H9 (cell line): Measurements from ENCODE around the gene FBXL7. TPM values are rescaled to one million over a fixed set of nuclear protein-coding genes. Genes with fewer than 3 reads are reported as not detected.

Experiments used
- DNase-seq: peaks from one replicate; pipeline ENCODE4 v3.0.0-alpha.2; 2017
- H2AFZ ChIP-seq: one replicate; pipeline ENCODE4 v1.6.1; 2013; ENCODE audit warnings: mild to moderate bottlenecking, low read length, control low read depth, moderate library complexity
- H2AK5ac ChIP-seq: 2 replicates; pipeline ENCODE4 v1.6.1; 2013; ENCODE audit warnings: low read length, control low read depth, mixed read lengths; ENCODE audit not compliant: insufficient read length
- H2BK120ac ChIP-seq: one replicate; pipeline ENCODE4 v1.6.1; 2013; ENCODE audit warnings: low read depth, mild to moderate bottlenecking, low read length, control low read depth, inconsistent platforms; ENCODE audit not compliant: poor library complexity, severe bottlenecking
- H2BK12ac ChIP-seq: 2 replicates; pipeline ENCODE4 v1.6.1; 2013; ENCODE audit warnings: low read length, control low read depth, mixed read lengths, low read depth; ENCODE audit not compliant: insufficient read length
- H2BK15ac ChIP-seq: 2 replicates; pipeline ENCODE4 v1.6.1; 2013; ENCODE audit warnings: low read depth, low read length, control low read depth
- H2BK20ac ChIP-seq: one replicate; pipeline ENCODE4 v1.6.1; 2013; ENCODE audit warnings: low read depth, mild to moderate bottlenecking, low read length, control low read depth, inconsistent platforms; ENCODE audit not compliant: poor library complexity, severe bottlenecking
- H2BK5ac ChIP-seq: 2 replicates; pipeline ENCODE4 v1.6.1; 2013; ENCODE audit warnings: low read length, control low read depth, mixed read lengths; ENCODE audit not compliant: insufficient read length
- H3K14ac ChIP-seq: 2 replicates; pipeline ENCODE4 v1.6.1; 2013; ENCODE audit warnings: low read length, control low read depth; ENCODE audit not compliant: insufficient read depth
- H3K18ac ChIP-seq: 2 replicates; pipeline ENCODE4 v1.6.1; 2013; ENCODE audit warnings: low read depth, mild to moderate bottlenecking, mixed read lengths, low read length, control low read depth; ENCODE audit not compliant: insufficient read length
- H3K23ac ChIP-seq: 2 replicates; pipeline ENCODE4 v1.6.1; 2013; ENCODE audit warnings: low read length, control low read depth, mixed read lengths, low read depth; ENCODE audit not compliant: insufficient read length
- H3K23me2 ChIP-seq: 2 replicates; pipeline ENCODE4 v1.6.1; 2013; ENCODE audit warnings: low read depth, mild to moderate bottlenecking, mixed read lengths, low read length, control low read depth; ENCODE audit not compliant: insufficient read length, poor library complexity, severe bottlenecking
- H3K27ac ChIP-seq: 2 replicates; pipeline ENCODE4 v1.5.1; 2013; ENCODE audit warnings: low read length, control low read depth, mixed read lengths, low read depth; ENCODE audit not compliant: insufficient read length
- H3K27me3 ChIP-seq: 2 replicates; pipeline ENCODE4 v1.6.1; 2013; ENCODE audit warnings: low read length, control low read depth, inconsistent platforms; ENCODE audit not compliant: insufficient read depth
- H3K4ac ChIP-seq: 2 replicates; pipeline ENCODE4 v1.6.1; 2013; ENCODE audit warnings: low read depth, mild to moderate bottlenecking, control low read depth, inconsistent platforms, low read length, moderate library complexity
- H3K4me1 ChIP-seq: 2 replicates; pipeline ENCODE4 v1.6.1; 2013; ENCODE audit warnings: low read length, control low read depth, inconsistent platforms; ENCODE audit not compliant: insufficient read depth
- H3K4me2 ChIP-seq: 2 replicates; pipeline ENCODE4 v1.6.1; 2013; ENCODE audit warnings: low read length, control low read depth, mixed read lengths; ENCODE audit not compliant: insufficient read length, insufficient read depth
- H3K56ac ChIP-seq: 2 replicates; pipeline ENCODE4 v1.6.1; 2013; ENCODE audit warnings: low read depth, mild to moderate bottlenecking, mixed read lengths, low read length, control low read depth; ENCODE audit not compliant: insufficient read length
- H3K79me1 ChIP-seq: 2 replicates; pipeline ENCODE4 v1.6.1; 2013; ENCODE audit warnings: low read depth, mild to moderate bottlenecking, moderate library complexity, low read length, control low read depth, inconsistent platforms; ENCODE audit not compliant: insufficient read depth, poor library complexity, severe bottlenecking
- H3K79me2 ChIP-seq: 2 replicates; pipeline ENCODE4 v1.6.1; 2013; ENCODE audit warnings: low read length, control low read depth, inconsistent platforms; ENCODE audit not compliant: insufficient read depth
- H3K9ac ChIP-seq: 2 replicates; pipeline ENCODE4 v1.6.1; 2013; ENCODE audit warnings: low read length, control low read depth, mixed read lengths; ENCODE audit not compliant: insufficient read length; ENCODE audit errors: extremely low read depth
- H3K9me3 ChIP-seq: one replicate; pipeline ENCODE4 v1.6.1; 2013; ENCODE audit warnings: low read depth, low read length, inconsistent platforms; ENCODE audit not compliant: control insufficient read depth
- H3T11ph ChIP-seq: one replicate; pipeline ENCODE4 v1.6.1; 2013; ENCODE audit warnings: mild to moderate bottlenecking, low read length, control low read depth, inconsistent platforms
- H4K20me1 ChIP-seq: one replicate; pipeline ENCODE4 v1.6.1; 2013; ENCODE audit not compliant: control insufficient read depth, insufficient read length, insufficient read depth
- H4K5ac ChIP-seq: 2 replicates; pipeline ENCODE4 v1.6.1; 2013; ENCODE audit warnings: low read depth, mild to moderate bottlenecking, mixed read lengths, low read length, control low read depth; ENCODE audit not compliant: insufficient read length
- H4K8ac ChIP-seq: replicated peaks from 2 replicates; pipeline ENCODE4 v1.6.1; 2013; ENCODE audit warnings: low read length, control low read depth, mixed read lengths, low read depth; ENCODE audit not compliant: insufficient read length
- H4K91ac ChIP-seq: 2 replicates; pipeline ENCODE4 v1.6.1; 2013; ENCODE audit warnings: low read depth, mild to moderate bottlenecking, moderate library complexity, mixed read lengths, low read length, control low read depth; ENCODE audit not compliant: insufficient read length
- H3K27ac Mint-ChIP-seq, 3 experiments: 2 replicates in 2 of 3; 3 replicates in 1 of 3; pipeline ENCODE4 v1.8.0; 2020 to 2021; ENCODE audit warnings: mixed read lengths in 3 of 3, mild to moderate bottlenecking in 1 of 3, moderate library complexity in 1 of 3
- H3K27me3 Mint-ChIP-seq: 2 replicates; pipeline ENCODE4 v1.8.0; 2021; ENCODE audit warnings: low read depth, mild to moderate bottlenecking, moderate library complexity, mixed read lengths
- H3K36me3 Mint-ChIP-seq, 3 experiments: 2 replicates in 2 of 3; 3 replicates in 1 of 3; pipeline ENCODE4 v1.8.0; 2020 to 2021; ENCODE audit warnings: low read depth in 3 of 3, mixed read lengths in 3 of 3; ENCODE audit not compliant: insufficient read depth in 1 of 3
- H3K4me1 Mint-ChIP-seq, 2 experiments: 2 replicates each; pipeline ENCODE4 v1.8.0; 2020; ENCODE audit warnings: mixed read lengths in 2 of 2
- H3K4me3 Mint-ChIP-seq, 2 experiments: 2 replicates in 1 of 2; 3 replicates in 1 of 2; pipeline ENCODE4 v1.8.0; 2020 to 2021; ENCODE audit warnings: mild to moderate bottlenecking in 2 of 2, mixed read lengths in 2 of 2, moderate library complexity in 1 of 2
- H3K9me3 Mint-ChIP-seq, 2 experiments: 2 replicates in 1 of 2; 3 replicates in 1 of 2; pipeline ENCODE4 v1.8.0; 2020; ENCODE audit warnings: mild to moderate bottlenecking in 2 of 2, mixed read lengths in 2 of 2, moderate library complexity in 1 of 2
- CTCF ChIP-seq: fragments of 200-600 bp; sonication (generic); conservative IDR thresholded peaks from 3 replicates; pipeline ENCODE4 v1.8.0; 2021; ENCODE audit warnings: antibody characterized with exemption, mild to moderate bottlenecking
- WGBS: extraction: QIAGEN DNeasy Blood & Tissue Kit; methylation state at CpG from one replicate; pipeline ENCODE4 v1.1.7; 2013; ENCODE audit warnings: missing lambda C conversion rate, low lambda C conversion rate, mixed read lengths; ENCODE audit not compliant: insufficient read length; ENCODE audit errors: extremely low coverage; 5-methylcytosine and 5-hydroxymethylcytosine counted together
- total RNA-seq: library from RNA; stranded (reverse); gene quantifications from 2 replicates; pipeline ENCODE4 v1.2.1, GENCODE V29; 2021

The FBXL7 gene
- total RNA-seq, 1 experiment from 2014 or later, result 14.6 TPM

- no peak overlapping the region for H3K23ac ChIP-seq
- no peaks in the 10 kb centered on the region for H3K79me1 ChIP-seq
- no peak overlapping the region for H3K27ac Mint-ChIP-seq
- H3K4me2 ChIP-seq, result no peak overlapping the region
- no peak overlapping the region for H3K14ac ChIP-seq
- no peak overlapping the region for H2AFZ ChIP-seq
- peaks cover 4 to 24% of the 10 kb centered on the region in 2 experiments; a peak in 3 of 4 replicates for H3K4me1 Mint-ChIP-seq
- H3K4ac ChIP-seq, result no peak overlapping the region
- no peak overlapping the region for H4K5ac ChIP-seq
- no peak overlapping the region for H3K18ac ChIP-seq
- no peak overlapping the region for H2BK15ac ChIP-seq
- no peaks in the 10 kb centered on the region for H3K27me3 ChIP-seq
- no peak overlapping the region for H2BK5ac ChIP-seq
- no peak overlapping the region for H3K4me3 Mint-ChIP-seq
- H2BK20ac ChIP-seq, result no peak overlapping the region
- H4K20me1 ChIP-seq, result no peaks in the 10 kb centered on the region
- no CpG with 5 or more reads among the region's 5 CpGs for WGBS
- no peak for TF ChIP-seq CTCF
- no peak overlapping the region for H4K8ac ChIP-seq
- H3K27me3 Mint-ChIP-seq, result no peaks in the 10 kb centered on the region
- H3K9me3 ChIP-seq, result no peaks in the 10 kb centered on the region
- no peaks in the 10 kb centered on the region for H3K79me2 ChIP-seq
- no peak overlapping the region for H2BK120ac ChIP-seq
- no peaks in the 10 kb centered on the region for H3K4me1 ChIP-seq
- DNase-seq, result no peak
- no peaks in the 10 kb centered on the region for H3K23me2 ChIP-seq
- H4K91ac ChIP-seq, result no peak overlapping the region
- H3K9ac ChIP-seq, result no peak overlapping the region
- H3K27ac ChIP-seq, result no peak overlapping the region
- H2AK5ac ChIP-seq, result no peak overlapping the region
- no peaks in the 10 kb centered on the region for H3K9me3 Mint-ChIP-seq
- H3K56ac ChIP-seq, result no peak overlapping the region
- no peaks in the 10 kb centered on the region for H3K36me3 Mint-ChIP-seq
- no peak overlapping the region for H2BK12ac ChIP-seq
- no peak overlapping the region for H3T11ph ChIP-seq
These were observed 286.9 kb downstream of the FBXL7 start for GRCh38 chr5:15786884-15787283.
